ENCODE measurements around the gene SCAF11.

Gene SCAF11

DNA sequence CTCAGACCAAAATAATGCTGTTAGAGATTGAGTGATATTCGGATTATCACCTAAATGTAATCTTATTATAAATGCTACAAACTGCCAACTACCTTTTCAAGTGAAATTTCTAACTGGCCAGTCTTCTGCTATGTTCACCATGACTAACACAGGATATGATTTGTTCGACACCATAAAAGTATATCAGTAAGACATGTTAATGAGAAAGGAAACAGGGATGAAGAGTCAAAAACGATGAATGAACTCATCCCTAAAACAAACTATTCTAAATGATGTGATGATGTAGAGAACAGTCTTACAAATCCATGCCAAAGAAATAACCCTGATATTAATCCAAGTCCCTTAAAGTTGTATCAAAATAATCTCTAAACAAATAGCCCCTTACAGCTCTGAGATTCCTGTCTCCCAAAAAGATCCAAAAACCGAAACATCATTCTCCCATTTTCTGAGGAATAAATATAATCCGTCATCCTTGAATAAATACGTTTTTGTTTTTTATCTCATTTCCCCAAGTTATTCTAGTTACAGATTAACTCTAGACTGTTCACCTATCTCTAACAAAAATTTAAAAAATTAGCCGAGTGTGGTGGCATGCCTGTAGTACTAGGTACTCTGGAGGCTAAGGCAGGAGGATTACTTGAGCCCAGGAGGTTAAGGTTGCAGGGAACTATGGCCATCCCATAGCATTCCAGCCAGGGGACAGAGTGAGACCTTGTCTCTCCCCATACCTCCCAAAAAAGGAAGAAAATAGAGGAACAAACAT lies 9.1 kb downstream of the SCAF11 start:
- no peak for DNase-seq

GRCh38 chr12:45980540-45980939 lies 9.8 kb downstream of the SCAF11 start:
- DNase-seq = no peak

- no peak for DNase-seq
These were observed 12.3 kb downstream of the SCAF11 start for GRCh38 chr12:45978108-45978507.

DNA sequence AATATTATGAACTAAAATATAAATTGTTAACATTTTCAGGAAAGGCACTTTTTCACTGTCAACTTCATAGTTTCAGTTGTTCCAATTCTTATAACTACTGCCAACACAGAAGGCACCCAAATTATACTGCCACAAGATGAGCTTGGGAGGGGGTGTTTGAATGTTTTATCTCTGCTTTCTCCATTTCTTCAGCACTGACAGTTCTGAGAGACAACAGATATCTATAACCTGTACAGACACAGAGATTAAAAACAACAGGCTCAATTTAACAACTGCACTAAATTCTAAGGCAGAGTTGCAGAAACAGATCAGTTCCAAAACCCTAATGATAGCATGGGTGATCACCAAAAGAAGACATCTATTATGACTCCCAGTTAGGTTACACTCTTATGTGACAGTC lies 12.8 kb downstream of the SCAF11 start:
- no peak for DNase-seq

DNA sequence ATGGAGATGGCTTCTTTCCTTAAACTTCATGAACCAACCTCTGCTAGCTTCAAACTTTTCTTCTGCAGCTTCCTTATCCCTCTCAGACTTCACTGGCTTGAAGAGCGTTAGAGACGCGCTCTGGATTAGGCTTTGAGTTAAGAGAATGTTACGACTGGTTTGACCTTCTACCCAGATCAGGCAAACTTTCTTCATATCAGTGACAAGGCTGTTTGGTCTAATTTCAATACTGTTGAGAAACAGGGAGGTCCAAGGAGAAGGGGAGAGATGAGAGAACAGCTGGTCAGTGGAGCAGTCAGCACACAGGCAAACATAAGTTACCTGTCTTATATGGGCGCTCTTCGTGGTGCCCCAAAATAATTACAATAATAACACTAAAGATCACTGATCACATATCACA lies 14.9 kb downstream of the SCAF11 start:
- DNase-seq = no peak

DNA sequence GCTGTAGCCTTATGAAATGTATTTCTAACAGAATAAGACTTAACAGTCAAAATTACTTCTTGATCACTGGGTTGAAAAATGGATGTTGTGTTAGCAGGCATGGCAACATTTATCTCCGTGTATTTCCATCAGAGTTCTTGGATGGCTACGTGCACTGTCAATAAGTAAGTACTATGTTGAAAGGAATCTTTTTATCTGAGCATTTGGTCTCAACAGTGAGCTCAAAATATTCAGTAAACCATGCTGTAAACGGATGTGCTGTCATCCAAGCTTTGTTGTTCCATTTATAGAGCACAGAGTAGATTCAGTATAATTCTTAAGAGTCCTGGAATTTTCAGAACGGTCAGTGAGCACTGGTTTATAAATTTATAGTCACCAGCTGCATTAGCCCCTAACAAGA lies 15.5 kb downstream of the SCAF11 start:
- DNase-seq = no peak

DNA sequence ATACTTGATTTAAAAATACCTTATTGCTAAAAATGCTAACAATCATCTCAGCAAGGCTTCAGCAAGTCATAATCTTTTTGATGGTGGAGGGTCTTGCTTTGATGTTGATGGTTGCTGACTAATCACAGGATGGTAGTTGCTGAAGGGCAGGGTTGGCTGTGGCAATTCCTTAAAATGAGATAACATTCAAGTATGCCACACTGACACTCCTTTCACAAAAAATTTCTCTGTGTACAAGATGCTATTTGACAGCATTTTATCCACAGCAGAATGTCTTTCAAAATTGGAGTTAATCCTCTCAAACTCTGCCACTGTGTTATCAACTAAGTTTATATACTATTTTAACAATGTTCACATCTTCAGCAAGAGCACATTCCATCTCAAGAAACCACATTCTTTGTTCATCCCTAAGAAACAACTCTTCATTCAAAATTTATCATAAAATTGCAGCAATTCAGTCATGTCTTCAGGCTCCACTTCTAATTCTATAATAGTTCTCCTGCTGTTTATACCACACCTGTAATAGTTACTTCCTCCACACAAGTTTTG lies 16.1 kb downstream of the SCAF11 start:
- no peak for DNase-seq

GRCh38 chr12:45973526-45973925 lies 16.8 kb downstream of the SCAF11 start:
- no peak for DNase-seq

DNA sequence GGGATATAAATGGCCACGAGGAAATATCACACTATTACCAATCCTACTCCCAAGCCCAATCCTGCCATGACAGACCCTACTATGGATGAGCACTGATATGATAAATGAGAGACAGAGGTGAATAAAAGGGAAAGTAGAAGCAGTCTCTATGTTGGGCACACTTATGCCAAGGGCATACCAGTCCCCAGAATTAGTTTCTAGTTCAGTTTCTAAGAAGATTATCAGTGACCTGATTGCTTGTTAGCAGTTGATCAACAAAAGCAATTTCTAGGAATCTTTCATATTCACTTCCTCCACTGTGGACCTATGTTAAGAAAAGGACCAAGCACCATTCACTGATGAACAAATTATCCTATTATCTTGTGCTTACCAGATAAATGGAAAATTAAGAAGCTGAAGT lies 20.0 kb downstream of the SCAF11 start:
- no peak for DNase-seq

DNA sequence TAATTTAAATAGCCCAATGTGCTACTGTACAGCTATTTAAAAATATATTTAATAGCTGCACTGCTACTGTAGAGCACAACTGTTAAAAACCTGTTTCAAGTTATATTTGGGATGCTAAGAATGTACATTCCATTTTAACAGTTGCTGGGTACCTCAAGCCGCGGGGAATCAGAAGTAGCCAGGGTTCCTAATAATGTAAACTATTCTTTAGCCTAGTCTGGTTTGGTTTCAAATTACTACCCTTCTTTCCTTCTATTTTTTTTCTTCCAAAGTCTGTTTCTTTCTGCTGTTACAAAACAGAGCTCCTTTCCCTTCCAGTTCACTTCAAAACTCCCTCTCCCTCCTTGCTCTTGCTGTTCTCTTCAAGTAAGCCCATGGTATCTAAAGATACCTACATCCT lies 21.3 kb downstream of the SCAF11 start:
- no peak for DNase-seq

- no peak for DNase-seq
These were observed 23.9 kb downstream of the SCAF11 start for GRCh38 chr12:45966486-45966885.

- no peak for DNase-seq
These were observed 27.6 kb downstream of the SCAF11 start for GRCh38 chr12:45962553-45963325.

- DNase-seq = no peak
These were observed 30.6 kb downstream of the SCAF11 start for GRCh38 chr12:45959728-45960127.

DNA sequence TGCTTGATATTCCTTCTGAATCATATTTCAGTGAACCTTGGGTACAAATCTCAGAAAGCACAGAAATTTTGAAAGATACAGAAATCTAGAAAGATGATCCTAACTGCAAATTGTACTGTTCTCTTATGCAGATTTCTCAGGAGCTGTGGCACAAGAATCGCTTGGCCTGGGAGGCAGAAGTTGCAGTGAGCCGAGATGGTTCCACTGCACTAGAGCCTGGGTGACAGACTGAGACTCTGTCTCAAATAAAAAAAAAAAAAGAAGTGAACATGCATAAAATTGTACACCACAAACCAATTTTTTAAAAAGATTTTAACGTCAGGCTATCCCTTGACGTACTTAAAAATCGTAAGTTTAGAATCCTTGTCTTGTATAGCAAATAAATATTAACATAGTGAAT lies 31.3 kb downstream of the SCAF11 start:
- no peak for DNase-seq

DNA sequence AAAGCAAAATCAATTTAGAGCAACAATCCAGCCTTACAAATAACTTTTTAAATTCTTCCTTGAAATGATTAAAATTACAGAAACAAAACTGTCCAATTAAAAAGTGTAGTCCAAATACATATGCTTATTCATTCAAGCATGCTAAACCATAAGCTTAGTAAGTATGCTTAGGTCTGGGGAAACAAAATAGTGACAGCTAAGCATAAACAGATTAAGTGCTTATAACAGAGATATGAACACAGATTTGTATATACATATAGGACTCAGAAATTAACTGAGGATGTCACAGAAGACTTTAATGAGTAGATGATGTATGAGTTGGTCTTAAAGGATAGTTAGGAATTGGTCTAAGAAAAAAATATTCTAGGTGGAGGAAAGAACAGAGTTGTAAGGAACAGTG lies 41.8 kb downstream of the SCAF11 start:
- no peak for DNase-seq

GRCh38 chr12:45946435-45946834 lies 43.9 kb downstream of the SCAF11 start:
- DNase-seq = no peak

DNA sequence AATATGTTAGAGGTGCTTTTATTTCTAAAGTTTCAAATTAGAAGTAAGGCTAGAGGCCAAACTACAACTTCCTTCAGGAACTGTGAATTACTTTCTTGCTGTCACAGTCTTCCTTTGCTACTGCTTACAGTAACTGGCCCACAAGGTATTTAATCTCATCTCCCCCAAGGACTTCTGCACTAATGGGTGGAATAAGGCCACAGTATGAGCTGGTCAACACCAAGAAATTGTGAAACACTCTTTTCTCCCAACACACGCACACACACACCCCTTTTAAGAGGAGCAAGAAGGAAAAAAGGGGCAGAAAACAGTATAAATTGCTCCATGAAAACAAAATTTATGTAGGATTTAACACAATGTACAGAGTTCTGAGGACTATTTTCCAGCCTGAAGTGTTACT lies 45.6 kb downstream of the SCAF11 start:
- DNase-seq = no peak

DNA sequence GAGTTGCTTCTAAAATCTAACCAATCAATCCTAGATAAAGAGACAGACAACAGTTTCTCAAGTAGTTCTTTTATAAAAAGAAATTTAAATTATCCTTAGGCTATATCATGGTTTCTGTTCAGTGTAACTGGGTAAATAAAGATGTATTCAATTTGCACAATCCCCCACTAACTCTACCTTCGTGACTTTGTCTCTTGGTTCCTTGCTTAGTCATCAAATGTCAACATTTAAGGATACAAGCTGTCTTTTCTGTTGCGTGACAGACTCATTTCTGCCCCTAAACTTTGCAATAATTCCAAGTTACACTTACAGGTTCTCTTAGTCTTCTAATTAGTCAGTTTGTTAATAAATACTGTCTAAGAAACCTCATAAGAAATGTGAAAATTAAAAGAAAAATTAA lies 50.6 kb downstream of the SCAF11 start:
- DNase-seq = no peak

GRCh38 chr12:45938566-45938965 lies 51.8 kb downstream of the SCAF11 start:
- DNase-seq = no peak

DNA sequence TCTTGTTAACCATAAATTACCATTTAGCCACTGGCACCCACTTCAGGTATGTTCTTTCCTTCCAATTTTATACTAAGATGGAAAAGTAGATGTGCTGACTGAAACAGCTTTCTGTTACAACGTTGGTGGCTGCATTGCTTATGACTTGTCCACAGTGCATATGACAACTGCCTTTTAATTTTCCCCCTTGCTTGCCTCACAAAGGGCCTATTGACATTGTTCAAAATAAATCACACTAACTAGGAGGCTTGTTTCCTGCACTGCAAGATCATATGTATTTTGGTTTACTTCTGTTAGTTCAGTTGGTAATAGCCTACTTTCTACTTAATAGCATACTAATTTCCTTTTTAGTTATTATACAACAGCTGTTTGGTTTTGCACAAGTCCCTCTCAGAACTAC lies 55.4 kb downstream of the SCAF11 start:
- DNase-seq = no peak

GRCh38 chr12:45933504-45933903 lies 56.9 kb downstream of the SCAF11 start:
- DNase-seq = no peak

- no peak for DNase-seq
These were observed 60.0 kb downstream of the SCAF11 start for GRCh38 chr12:45930369-45930768.

DNA sequence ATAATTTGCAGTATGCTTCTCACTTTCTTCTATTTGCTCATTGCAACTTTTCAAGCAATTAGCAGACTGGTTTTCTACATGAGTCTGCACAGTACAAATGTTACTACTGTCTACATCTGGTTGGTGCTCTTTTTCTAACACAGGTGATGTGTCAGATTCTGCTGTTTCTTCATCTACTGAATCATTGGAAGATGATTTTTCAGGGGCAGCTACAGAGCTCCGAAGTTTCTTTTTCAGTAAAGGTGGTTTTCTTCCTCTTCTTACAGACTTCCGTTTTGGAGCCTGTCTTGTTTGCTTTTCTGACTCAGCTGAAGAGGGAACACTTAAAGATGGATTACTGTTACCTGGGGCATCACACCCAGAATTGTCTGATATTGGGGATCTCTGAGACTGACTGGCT lies 62.1 kb downstream of the SCAF11 start:
- DNase-seq = no peak

GRCh38 chr12:45918818-45919217 lies 71.6 kb downstream of the SCAF11 start:
- DNase-seq = no peak

Data from NCI-H748 treated with DMSO at 0.1 percent for 48 hours (cell line).